Esophagus muscularis mucosa (tissue), 4 donors: Measurements from ENCODE around the gene CAPN11. TPM values are rescaled to one million over a fixed set of nuclear protein-coding genes. Genes with fewer than 3 reads are reported as not detected.

Source experiments
- DNase-seq: peaks from one replicate; pipeline ENCODE4 v3.0.0-alpha.2; 2017; ENCODE audit errors: extremely low spot score
- H3K27ac ChIP-seq, 4 donors: fragments of 200-600 bp; sonication (generic); replicated peaks in 1 of 4; 1 replicate in 3 of 4; 2 replicates in 1 of 4; pipeline ENCODE4 v1.5.1; 2016 to 2019; ENCODE audit warnings: mild to moderate bottlenecking in 1 of 4
- H3K27me3 ChIP-seq, 4 donors: fragments of 200-600 bp; sonication (generic); one replicate each; pipeline versions ENCODE4 v1.5.1 to v1.6.0; 2016 to 2019
- H3K36me3 ChIP-seq, 4 donors: fragments of 200-600 bp; sonication (generic); one replicate each; pipeline ENCODE4 v1.5.1; 2016 to 2019
- H3K4me1 ChIP-seq, 4 donors: fragments of 200-600 bp; sonication (generic); one replicate each; pipeline ENCODE4 v1.5.1; 2016 to 2019
- H3K4me3 ChIP-seq, 4 donors: fragments of 200-600 bp; sonication (generic); 1 replicate in 2 of 4; 2 replicates in 2 of 4; pipeline ENCODE4 v1.5.1; 2016 to 2019; ENCODE audit warnings: mild to moderate bottlenecking in 4 of 4, moderate library complexity in 1 of 4
- H3K9me3 ChIP-seq, 4 donors: fragments of 200-600 bp; sonication (generic); 1 replicate in 3 of 4; 2 replicates in 1 of 4; pipeline ENCODE4 v1.5.1; 2016 to 2019
- CTCF ChIP-seq, 3 experiments: fragments of 200-600 bp in 2 of 3; fragments of 450-650 bp in 1 of 3; sonication (generic) in 2 of 3; IDR thresholded peaks; one replicate each; pipeline ENCODE4 v1.5.1; 2017 to 2019; ENCODE audit warnings: antibody characterized with exemption in 3 of 3, mild to moderate bottlenecking in 2 of 3, moderate library complexity in 1 of 3
- EP300 ChIP-seq: sonication (generic); formaldehyde crosslinking; IDR thresholded peaks from one replicate; pipeline ENCODE4 v1.6.1; 2017; ENCODE audit warnings: antibody characterized with exemption
- POLR2A ChIP-seq: fragments of 450-650 bp; IDR thresholded peaks from one replicate; pipeline ENCODE4 v1.6.1; 2017; ENCODE audit warnings: antibody characterized with exemption, moderate library complexity, mild to moderate bottlenecking, low read depth
- POLR2AphosphoS5 ChIP-seq, 2 donors: sonication (generic); formaldehyde crosslinking; IDR thresholded peaks; one replicate each; pipeline ENCODE4 v1.6.1; 2017; ENCODE audit warnings: antibody characterized with exemption in 2 of 2
- WGBS: methylation state at CpG from one replicate; pipeline ENCODE4 v1.1.5; 2018; 5-methylcytosine and 5-hydroxymethylcytosine counted together
- intact Hi-C: fragments of 100-400 bp; cut with DNase I; formaldehyde crosslinking; loops from one replicate; pipeline ENCODE4 v1.15.1; 2023
- total RNA-seq, 4 donors: library from RNA; depleted of rRNA; stranded (reverse); fragments of >200 nt; gene quantifications; one replicate each; pipeline versions ENCODE4 v1.1.0 to v1.2.1, GENCODE V29; 2016

Gene CAPN11
- under 1 TPM in 3 of 4 donors, not detected in 1; 0.39 to 0.83 (median 0.50) TPM for total RNA-seq

- Histone ChIP-seq H3K27ac (no peak within 1 kb of the TSS), H3K9me3 (no peaks in the 10 kb centered on the region), H3K4me1 (no peaks in the 10 kb centered on the region), H3K4me3 (no peak within 1 kb of the TSS), H3K36me3 (peaks cover 0 to 7% (median 2%) of the 10 kb centered on the region in 4 donors), H3K27me3 (peaks cover 0 to 2% (median 0%) of the 10 kb centered on the region in 4 donors)
- TF ChIP-seq POLR2AphosphoS5 (IDR thresholded peaks at IDR 0.05) (no peak), EP300 (no peak), POLR2A (no peak), CTCF (IDR thresholded peaks at IDR 0.05) (no peak)
- WGBS = 88% methylated on average over 3 of the region's 5 CpGs
- no peak for DNase-seq
- intact Hi-C loops = no loop called here
Observed at GRCh38 chr6:44158770-44159228, at the start of gene CAPN11. Gene CAPN11 (plus strand): TSS chr6:44158820. CDS start chr6:44158849, 29 bp downstream.

- H3K27me3 ChIP-seq = no peaks in the 10 kb centered on the region
- H3K27ac ChIP-seq = no peak overlapping the region
- H3K36me3 ChIP-seq = peaks cover 30 to 78% (median 58%) of the 10 kb centered on the region in 4 donors
- intact Hi-C loops = no loop called here
- 86% methylated on average over 10 of the region's 10 CpGs for WGBS
- no peaks in the 10 kb centered on the region for H3K9me3 ChIP-seq
- no peak for DNase-seq
- TF ChIP-seq POLR2AphosphoS5 (IDR thresholded peaks at IDR 0.05) = no peak
- TF ChIP-seq POLR2A = no peak
- TF ChIP-seq CTCF (IDR thresholded peaks at IDR 0.05) = no peak
- no peak for TF ChIP-seq EP300
- H3K4me1 ChIP-seq = peaks cover 14 to 23% (median 19%) of the 10 kb centered on the region in 4 donors
- H3K4me3 ChIP-seq = no peak overlapping the region
Observed at GRCh38 chr6:44109212-44109611, 49.4 kb upstream of the CAPN11 start.

DNA sequence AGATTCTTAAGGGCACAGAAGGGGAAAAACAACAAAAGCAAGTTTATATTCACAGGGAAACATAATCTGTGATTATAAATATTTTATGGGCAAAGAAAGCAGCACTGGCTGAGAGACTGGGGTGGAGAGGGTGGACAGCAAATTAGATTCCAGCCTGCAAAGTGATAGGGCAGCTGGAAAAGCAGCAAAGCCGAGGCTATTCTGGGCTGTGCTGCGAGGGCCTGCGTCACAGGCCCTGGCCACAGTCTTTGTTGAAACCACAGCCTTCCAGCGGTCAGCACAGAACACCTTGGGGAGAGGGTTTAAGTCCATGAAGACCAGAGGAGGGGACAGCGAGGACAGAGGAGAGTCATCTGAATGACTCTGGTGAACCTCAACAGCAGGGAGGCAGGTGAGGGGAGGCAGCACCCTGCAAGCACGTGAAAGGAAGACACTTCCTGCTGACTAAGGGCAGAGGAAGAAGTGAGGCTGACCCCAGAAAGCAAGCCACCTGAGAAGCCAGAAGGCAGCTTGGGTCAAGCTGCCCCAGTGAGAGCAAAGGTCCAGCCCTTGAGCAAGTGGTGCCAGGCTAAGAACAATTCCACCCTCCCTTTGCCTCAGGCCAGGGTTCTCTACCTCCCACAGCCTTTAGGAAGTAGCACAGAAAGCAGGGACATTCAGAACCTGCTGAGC lies 48.5 kb upstream of the CAPN11 start:
- Histone ChIP-seq H3K27ac (no peak overlapping the region), H3K4me1 (peaks cover 5 to 19% (median 12%) of the 10 kb centered on the region in 4 donors), H3K36me3 (peaks cover 26 to 85% (median 60%) of the 10 kb centered on the region in 4 donors), H3K9me3 (no peaks in the 10 kb centered on the region), H3K27me3 (no peaks in the 10 kb centered on the region), H3K4me3 (no peak overlapping the region)
- no peak for DNase-seq
- intact Hi-C loops = no loop called here
- no peak for TF ChIP-seq EP300
- TF ChIP-seq POLR2A = no peak
- TF ChIP-seq POLR2AphosphoS5 (IDR thresholded peaks at IDR 0.05) = no peak
- TF ChIP-seq CTCF (IDR thresholded peaks at IDR 0.05) = no peak
- 74% methylated on average over 6 of the region's 6 CpGs for WGBS

DNA sequence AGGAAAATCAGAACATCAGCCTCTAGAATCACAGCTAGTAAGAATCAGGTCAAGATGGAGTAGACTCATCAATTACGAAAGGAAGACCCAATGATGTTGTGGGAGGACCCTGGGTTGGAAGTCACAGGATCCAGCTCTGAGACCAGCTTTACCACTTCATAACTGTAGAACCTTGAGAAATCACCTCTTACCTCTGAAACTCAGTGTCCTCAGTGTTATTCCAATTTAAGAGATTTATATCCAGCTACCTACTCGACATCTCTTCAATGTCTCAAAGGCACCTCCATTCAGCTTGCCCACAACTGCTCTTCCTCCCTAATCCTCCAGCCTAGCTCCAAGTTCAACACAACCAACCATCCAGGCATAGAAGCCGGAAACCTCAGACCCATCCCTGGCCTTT lies 47.7 kb upstream of the CAPN11 start:
- peaks cover 3 to 16% (median 10%) of the 10 kb centered on the region in 4 donors for H3K4me1 ChIP-seq
- peaks cover 26 to 85% (median 64%) of the 10 kb centered on the region in 4 donors for H3K36me3 ChIP-seq
- no peak overlapping the region for H3K4me3 ChIP-seq
- TF ChIP-seq POLR2AphosphoS5 (IDR thresholded peaks at IDR 0.05) (no peak), POLR2A (no peak), CTCF (IDR thresholded peaks at IDR 0.05) (no peak), EP300 (no peak)
- H3K27me3 ChIP-seq = no peaks in the 10 kb centered on the region
- H3K9me3 ChIP-seq = no peaks in the 10 kb centered on the region
- DNase-seq = no peak
- no peak overlapping the region for H3K27ac ChIP-seq
- 98% methylated on average over 3 of the region's 3 CpGs for WGBS
- intact Hi-C loops = no loop called here
